HepG2 (cell line): ENCODE data around the gene OSBPL3. TPM values are rescaled to one million over a fixed set of nuclear protein-coding genes. Genes with fewer than 3 reads are reported as not detected.

Source experiments
- CBX1 ChIP-seq: IDR thresholded peaks from one replicate; pipeline ENCODE4 v1.6.1; 2016; ENCODE audit warnings: antibody characterized with exemption, low read depth
- HMG20A ChIP-seq: IDR thresholded peaks from 2 replicates; pipeline ENCODE4 v1.6.1; 2016; ENCODE audit warnings: borderline replicate concordance
- HNRNPL ChIP-seq: fragments of 200-400 bp; formaldehyde crosslinking; IDR thresholded peaks from 2 replicates; pipeline ENCODE4 v1.6.1; 2017; ENCODE audit warnings: mild to moderate bottlenecking, low read depth, low read length
- HNRNPUL1 ChIP-seq: fragments of 200-400 bp; formaldehyde crosslinking; IDR thresholded peaks from 2 replicates; pipeline ENCODE4 v1.6.1; 2017; ENCODE audit warnings: low read depth, mild to moderate bottlenecking, low read length, moderate library complexity
- IKZF1 ChIP-seq: fragments of 450-650 bp; IDR thresholded peaks from 2 replicates; pipeline ENCODE4 v1.7.1; 2016
- KAT7 ChIP-seq: IDR thresholded peaks from 2 replicates; pipeline ENCODE4 v1.6.1; 2018; ENCODE audit warnings: borderline replicate concordance, missing compliant biosample characterization
- MLLT10 ChIP-seq: sonication (generic); formaldehyde crosslinking; IDR thresholded peaks from 2 replicates; pipeline ENCODE4 v1.4.0; 2020; ENCODE audit warnings: missing genetic modification reagents
- PHF5A ChIP-seq: IDR thresholded peaks from one replicate; pipeline ENCODE4 v1.6.1; 2018; ENCODE audit warnings: low read depth, missing genetic modification reagents; ENCODE audit not compliant: unreplicated experiment
- SKIL ChIP-seq: sonication (generic); formaldehyde crosslinking; IDR thresholded peaks from 2 replicates; pipeline ENCODE4 v1.8.0; 2022; ENCODE audit warnings: missing genetic modification reagents, mild to moderate bottlenecking, moderate library complexity, borderline replicate concordance
- SNAPC2 ChIP-seq: sonication (generic); formaldehyde crosslinking; IDR thresholded peaks from 2 replicates; pipeline ENCODE4 v1.8.1; 2022; ENCODE audit warnings: mild to moderate bottlenecking, missing genetic modification reagents
- SP4 ChIP-seq: sonication (generic); formaldehyde crosslinking; IDR thresholded peaks from 2 replicates; pipeline ENCODE4 v1.8.1; 2023; ENCODE audit warnings: mild to moderate bottlenecking, missing genetic modification reagents
- ZBTB26 ChIP-seq: IDR thresholded peaks from 2 replicates; pipeline ENCODE4 v1.6.1; 2016; ENCODE audit warnings: missing compliant biosample characterization, missing genetic modification reagents, borderline replicate concordance
- ZBTB38 ChIP-seq: sonication (generic); formaldehyde crosslinking; IDR thresholded peaks from 2 replicates; pipeline ENCODE4 v1.5.1; 2020; ENCODE audit warnings: mild to moderate bottlenecking, missing genetic modification reagents
- ZBTB7A ChIP-seq: sonication (generic); formaldehyde crosslinking; IDR thresholded peaks from 2 replicates; pipeline ENCODE4 v1.8.0; 2022; ENCODE audit warnings: mild to moderate bottlenecking, missing genetic modification reagents
- ZNF225 ChIP-seq: sonication (generic); formaldehyde crosslinking; IDR thresholded peaks from 2 replicates; pipeline ENCODE4 v1.4.0; 2020; ENCODE audit warnings: mild to moderate bottlenecking, missing genetic modification reagents
- ZNF263 ChIP-seq: sonication (generic); formaldehyde crosslinking; IDR thresholded peaks from 2 replicates; pipeline ENCODE4 v1.4.0; 2020; ENCODE audit warnings: missing genetic modification reagents
- ZNF274 ChIP-seq: sonication (generic); formaldehyde crosslinking; IDR thresholded peaks from 2 replicates; pipeline ENCODE4 v1.5.1; 2020; ENCODE audit warnings: mild to moderate bottlenecking, missing genetic modification reagents
- ZNF292 ChIP-seq: sonication (generic); formaldehyde crosslinking; IDR thresholded peaks from 2 replicates; pipeline ENCODE4 v1.8.1; 2022; ENCODE audit warnings: mild to moderate bottlenecking, low read depth, missing genetic modification reagents, borderline replicate concordance
- ZNF333 ChIP-seq: sonication (generic); formaldehyde crosslinking; IDR thresholded peaks from 2 replicates; pipeline ENCODE4 v1.4.0; 2020; ENCODE audit warnings: mild to moderate bottlenecking, missing genetic modification reagents, borderline replicate concordance
- ZNF484 ChIP-seq: sonication (generic); formaldehyde crosslinking; IDR thresholded peaks from 2 replicates; pipeline ENCODE4 v1.5.1; 2020; ENCODE audit warnings: mild to moderate bottlenecking, low read depth, missing genetic modification reagents, borderline replicate concordance
- ZNF556 ChIP-seq: sonication (generic); formaldehyde crosslinking; IDR thresholded peaks from 2 replicates; pipeline ENCODE4 v1.4.0; 2020; ENCODE audit warnings: mild to moderate bottlenecking, missing genetic modification reagents, borderline replicate concordance
- ZNF570 ChIP-seq: sonication (generic); formaldehyde crosslinking; IDR thresholded peaks from 2 replicates; pipeline ENCODE4 v1.4.0; 2020; ENCODE audit warnings: mild to moderate bottlenecking, missing genetic modification reagents, borderline replicate concordance
- ZNF576 ChIP-seq: sonication (generic); formaldehyde crosslinking; IDR thresholded peaks from 2 replicates; pipeline ENCODE4 v1.4.0; 2020; ENCODE audit warnings: mild to moderate bottlenecking, missing genetic modification reagents
- ZNF784 ChIP-seq: sonication (generic); formaldehyde crosslinking; IDR thresholded peaks from 2 replicates; pipeline ENCODE4 v1.5.1; 2020; ENCODE audit warnings: missing genetic modification reagents, mild to moderate bottlenecking, borderline replicate concordance
- ZXDC ChIP-seq: sonication (generic); formaldehyde crosslinking; IDR thresholded peaks from 2 replicates; pipeline ENCODE4 v1.5.0; 2020; ENCODE audit warnings: mild to moderate bottlenecking, missing genetic modification reagents
- polyA plus RNA-seq, 8 experiments: library from polyadenylated mRNA; depleted of rRNA in 3 of 8; stranded (reverse) in 7 of 8; unstranded in 1 of 8; fragments of >200 nt; fragmentation: Illumina TruSeq in 4 of 8; extraction: Trizol in 4 of 8; gene quantifications; 2 replicates each; pipeline versions ENCODE4 v1.2.1 to v1.2.3, GENCODE V29; 2011 to 2016; ENCODE audit warnings: low read depth in 4 of 8, missing spikeins in 1 of 8, mixed read lengths in 1 of 8; ENCODE audit not compliant: insufficient read depth in 1 of 8
- total RNA-seq, 5 experiments: library from RNA; depleted of rRNA; stranded (reverse); fragments of >200 nt; fragmentation: Illumina TruSeq; extraction: Trizol; gene quantifications; 2 replicates each; pipeline ENCODE4 v1.2.3, GENCODE V29; 2016; ENCODE audit warnings: low read depth in 1 of 5

The OSBPL3 gene
- total and polyA plus RNA-seq, 2 of the 13 experiments (the other 11 are each of a cell fraction or from before 2014, with no cell fraction given): 8.8 to 28.9 TPM

- TF ChIP-seq SKIL (CRISPR knock-in tag) (no peak), ZNF484 (no peak), CBX1 (no peak), PHF5A (CRISPR knock-in tag) (no peak), ZNF274 (CRISPR knock-in tag) (0 out of 2 replicates have a peak, but pooled peaks have one; percentile 11), IKZF1 (no peak), KAT7 (0 out of 2 replicates have a peak, but pooled peaks have one; percentile 81), ZNF784 (CRISPR knock-in tag) (no peak; the same call in 1 of the 2 replicates), ZXDC (CRISPR knock-in tag) (0 out of 2 replicates have a peak, but pooled peaks have one; percentile 78), HNRNPL (no peak), MLLT10 (CRISPR knock-in tag) (no peak), SNAPC2 (CRISPR knock-in tag) (no peak), ZNF576 (CRISPR knock-in tag) (no peak), HMG20A (CRISPR knock-in tag) (no peak), HNRNPUL1 (no peak), ZNF570 (no peak), ZBTB26 (CRISPR knock-in tag) (no peak), ZNF263 (CRISPR knock-in tag) (no peak; the same call in 1 of the 2 replicates), ZBTB7A (CRISPR knock-in tag) (no peak), ZNF556 (CRISPR knock-in tag) (peak; percentile 46; the same call in 1 of the 2 replicates), ZNF333 (0 out of 2 replicates have a peak, but pooled peaks have one; percentile 66), ZNF225 (CRISPR knock-in tag) (no peak), ZBTB38 (CRISPR knock-in tag) (0 out of 2 replicates have a peak, but pooled peaks have one; percentile 8), SP4 (no peak), ZNF292 (CRISPR knock-in tag) (no peak)
Measured at GRCh38 chr7:24979470-24979862, 512 bp downstream of the OSBPL3 start (continued).
